ENCODE data around the gene LRP8.

GRCh38 chr1:53326088-53326597 lies 1.7 kb downstream of the LRP8 start:
- TF ChIP-seq CTCF (CRISPR knock-in tag; IDR thresholded peaks at IDR 0.05) (no peak), POLR2A (IDR thresholded peaks at IDR 0.05; ENCODE audit: insufficient read depth in 1 of 2, low read depth in 2 of 2, low read length in 2 of 2) (peak; percentile 84 to 93), TARDBP (CRISPR knock-in tag; IDR thresholded peaks at IDR 0.05) (no peak), PRDM10 (CRISPR knock-in tag; IDR thresholded peaks at IDR 0.05; ENCODE audit: low read depth) (no peak; the same call in 1 of the 2 replicates), CAMTA2 (CRISPR knock-in tag; IDR thresholded peaks at IDR 0.05; ENCODE audit: borderline replicate concordance) (no peak), REL (CRISPR knock-in tag; conservative IDR thresholded peaks at IDR 0.05) (no peak), SRSF9 (IDR thresholded peaks at IDR 0.05; ENCODE audit: borderline replicate concordance, insufficient read depth, low read depth, low read length, poor library complexity, severe bottlenecking) (no peak), ZNF597 (CRISPR knock-in tag; IDR thresholded peaks at IDR 0.05) (no peak)
